ENCODE results near the gene DDIT3.

The DDIT3 gene

DNA sequence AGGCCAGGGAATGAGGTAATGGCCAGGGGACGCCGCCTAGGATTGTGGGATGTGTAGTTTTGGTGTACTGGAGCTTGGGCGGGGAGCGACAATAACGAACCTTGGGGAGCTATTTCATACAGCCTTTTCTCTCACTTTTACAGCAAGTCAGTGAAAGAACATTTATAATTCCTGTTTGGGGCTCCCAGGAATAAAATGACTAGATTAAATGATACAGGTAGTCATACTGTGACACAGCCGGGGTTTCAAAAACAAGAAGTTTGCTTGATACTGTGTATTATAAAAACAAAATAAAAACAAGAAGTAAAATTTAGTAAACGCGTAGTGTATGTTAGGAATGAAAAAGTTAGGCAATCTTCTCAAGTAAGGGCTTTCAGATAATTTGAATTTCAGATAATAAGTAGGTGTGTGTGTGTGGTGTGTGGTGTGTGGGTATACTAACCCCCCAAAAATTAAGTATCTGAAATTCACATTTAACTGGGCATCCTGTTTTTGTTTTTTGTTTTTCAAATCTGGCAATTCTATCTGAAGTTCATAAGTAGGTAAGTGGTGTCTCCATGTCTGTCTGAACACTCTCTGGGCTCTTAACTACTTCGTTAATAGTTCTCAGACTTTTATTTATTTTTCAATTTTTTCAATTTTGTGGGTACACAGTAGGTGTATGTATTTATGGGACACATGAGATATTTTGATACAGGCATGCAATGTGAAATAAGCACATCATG is 27.1 kb upstream of the DDIT3 start:
- no peak for DNase-seq (ENCODE audit: low read depth in 2 of 2)

DNA sequence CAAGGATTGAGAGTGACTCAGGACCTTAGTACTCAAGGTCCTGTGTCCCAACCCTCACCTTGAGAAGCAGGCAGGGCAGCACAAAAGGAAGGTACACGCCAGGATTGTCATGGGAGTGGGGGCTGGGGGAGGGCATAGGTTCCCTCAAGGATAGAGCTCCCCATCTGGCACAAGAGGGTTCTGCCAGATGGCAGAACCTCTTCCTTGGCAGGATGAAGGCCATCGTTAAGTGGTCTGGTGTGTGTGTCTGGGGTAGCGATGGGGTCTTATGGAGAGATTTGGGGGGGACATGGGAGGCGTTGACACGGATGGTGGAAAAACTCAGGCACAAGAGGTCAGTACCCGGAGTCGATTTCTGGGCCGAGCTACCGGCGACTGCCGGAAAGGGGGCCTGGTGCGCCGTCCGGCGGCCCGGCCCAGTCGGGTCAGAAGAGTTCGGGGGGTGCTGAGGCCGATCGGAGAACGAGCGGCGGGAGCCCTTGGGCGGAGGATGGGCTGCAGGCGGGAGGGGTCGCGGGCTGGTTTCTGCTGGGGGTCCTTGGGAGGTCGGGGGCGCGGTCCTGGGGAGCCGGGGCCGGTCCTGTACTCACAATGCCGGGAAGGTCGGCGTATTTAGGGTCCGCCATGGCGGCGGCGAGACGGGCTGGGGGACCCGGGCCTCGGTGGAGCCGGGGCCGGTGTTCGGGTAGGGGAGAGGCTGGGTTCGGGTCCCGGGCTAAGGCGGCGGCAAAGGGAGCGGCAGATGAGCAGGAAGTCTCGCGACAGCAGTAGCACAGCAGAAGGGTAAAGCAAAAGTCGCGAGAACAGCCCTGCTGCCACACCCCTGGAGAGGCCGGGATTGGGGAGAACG is 26.3 kb upstream of the DDIT3 start, which contains the start of gene DCTN2:
TSS of gene DCTN2 (minus strand) at position 755 of the 850 bp plus-strand sequence. CDS start at position 626, 129 bp downstream.
- DNase-seq (ENCODE audit: low read depth in 2 of 2) = peak; percentile 81 to 91

GRCh38 chr12:57545809-57546437 is 25.6 kb upstream of the DDIT3 start:
- DNase-seq (ENCODE audit: low read depth in 2 of 2) = no peak

GRCh38 chr12:57543581-57543980 is 23.3 kb upstream of the DDIT3 start:
- DNase-seq (ENCODE audit: low read depth in 2 of 2) = no peak

DNA sequence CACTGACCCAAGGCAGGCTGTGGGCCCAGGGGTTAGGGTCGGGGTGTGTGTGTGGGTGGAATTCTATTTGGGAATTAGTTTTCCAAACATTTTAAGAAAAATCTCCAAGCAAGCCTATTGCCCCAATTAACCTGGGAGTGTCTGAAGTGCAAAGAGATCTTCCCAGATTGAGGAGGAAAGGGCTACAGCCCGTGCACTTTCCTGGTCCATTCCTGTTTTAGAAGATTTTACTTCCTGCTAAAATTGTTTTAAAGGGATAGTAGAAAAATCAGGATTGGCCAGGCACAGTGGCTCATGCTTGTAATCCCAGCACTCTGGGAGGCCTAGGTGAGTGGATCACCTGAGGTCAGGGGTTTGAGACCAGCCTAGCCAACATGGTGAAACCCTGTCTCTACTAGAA is 21.4 kb upstream of the DDIT3 start:
- no peak for DNase-seq (ENCODE audit: low read depth in 2 of 2)

DNA sequence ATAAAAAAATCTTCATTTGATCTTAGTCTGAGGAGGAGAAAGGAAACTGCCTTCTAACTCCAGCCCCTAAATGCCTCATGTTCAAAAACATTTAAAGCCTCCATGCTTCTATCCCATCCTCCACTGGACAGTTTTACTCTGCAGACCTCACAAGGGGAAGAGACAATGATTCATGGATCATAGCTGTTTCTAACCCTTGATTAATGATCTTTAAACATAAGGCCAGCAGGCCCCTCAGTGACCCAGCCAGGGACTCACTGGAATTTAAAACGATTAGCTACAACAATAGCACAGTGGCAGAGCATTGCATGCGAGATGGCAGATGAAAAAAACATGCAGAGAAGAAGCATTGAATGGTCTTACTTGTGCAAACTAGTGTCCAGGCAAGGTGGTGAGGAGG is 20.7 kb upstream of the DDIT3 start:
- DNase-seq (ENCODE audit: low read depth in 2 of 2) = no peak

- DNase-seq (ENCODE audit: low read depth in 2 of 2) = no peak
These were observed 18.9 kb upstream of the DDIT3 start for GRCh38 chr12:57539134-57539768.

DNA sequence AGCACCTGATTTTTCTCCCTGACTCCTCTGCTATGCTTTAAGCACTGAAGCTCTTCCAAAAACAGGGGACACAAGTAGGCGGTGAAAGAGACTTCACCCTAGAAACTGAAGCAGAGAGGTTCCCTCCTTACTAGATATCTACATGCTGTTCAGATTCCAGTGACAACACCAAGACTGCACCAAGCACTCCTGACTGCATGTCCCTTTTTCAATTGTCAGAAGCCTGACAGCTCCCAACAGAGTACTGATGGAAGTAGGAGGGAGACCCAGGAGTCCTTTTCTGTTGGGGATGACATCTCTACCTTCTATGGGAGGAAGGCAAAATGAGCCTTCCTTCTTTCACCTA is 16.3 kb upstream of the DDIT3 start:
- DNase-seq (ENCODE audit: low read depth in 2 of 2) = no peak

GRCh38 chr12:57535764-57536596 is 15.7 kb upstream of the DDIT3 start:
- DNase-seq (ENCODE audit: low read depth in 2 of 2) = no peak

DNA sequence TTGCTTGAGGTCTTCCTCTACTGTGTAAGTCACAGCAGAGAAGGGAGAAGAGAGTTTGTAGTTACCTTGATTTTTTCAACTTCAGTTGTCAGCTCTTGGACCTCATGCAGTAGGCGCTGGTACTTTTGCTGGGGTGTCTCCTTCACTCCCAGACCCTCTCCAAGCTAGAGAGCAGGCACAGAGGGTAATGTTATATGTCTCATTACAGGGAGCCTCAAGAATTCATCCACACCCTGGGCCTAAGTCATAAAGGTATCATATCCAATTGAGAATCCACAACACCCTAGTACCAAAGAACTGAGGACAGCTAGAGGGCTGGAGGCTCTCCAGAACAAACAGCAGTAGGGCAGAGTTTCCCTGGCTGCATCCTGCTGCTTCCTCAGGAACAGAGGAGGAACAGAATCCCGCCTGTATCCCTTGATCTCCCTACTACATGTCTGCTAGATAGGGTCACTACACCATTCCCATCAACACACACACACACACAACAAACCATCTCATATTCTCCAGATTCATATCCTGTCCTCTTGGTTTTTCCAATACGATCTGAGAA is 14.8 kb upstream of the DDIT3 start:
- DNase-seq (ENCODE audit: low read depth in 2 of 2) = no peak

- no peak for DNase-seq (ENCODE audit: low read depth in 2 of 2)
These were observed 13.9 kb upstream of the DDIT3 start for GRCh38 chr12:57534250-57534649.

DNA sequence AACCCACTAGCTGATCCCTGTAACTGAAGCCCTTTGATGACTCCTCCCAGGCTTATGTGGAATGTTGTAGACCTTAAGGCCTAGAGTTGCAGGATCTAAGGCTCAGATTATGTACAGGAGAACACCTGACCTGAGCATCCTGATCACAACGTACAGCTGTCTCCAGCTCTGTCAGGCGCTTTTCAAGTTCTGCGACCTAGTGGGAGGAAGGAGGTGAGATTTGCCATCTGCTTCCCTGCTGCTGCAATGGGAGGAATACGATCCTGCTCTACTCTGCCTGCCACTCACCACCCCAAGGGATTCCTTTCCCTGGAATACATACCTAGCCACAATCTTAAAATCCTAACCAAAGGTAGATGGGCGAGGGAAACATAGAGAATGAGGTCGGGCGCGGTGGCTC is 12.8 kb upstream of the DDIT3 start:
- DNase-seq (ENCODE audit: low read depth in 2 of 2) = no peak

- no peak for DNase-seq (ENCODE audit: low read depth in 2 of 2)
These were observed 11.5 kb upstream of the DDIT3 start for GRCh38 chr12:57531836-57532235.

GRCh38 chr12:57530396-57531142 is 10.3 kb upstream of the DDIT3 start:
- no peak for DNase-seq (ENCODE audit: low read depth in 2 of 2)

GRCh38 chr12:57529831-57530230 is 9.5 kb upstream of the DDIT3 start:
- DNase-seq (ENCODE audit: low read depth in 2 of 2) = no peak

- DNase-seq (ENCODE audit: low read depth in 2 of 2) = no peak
These were observed 8.7 kb upstream of the DDIT3 start for GRCh38 chr12:57528831-57529555.

DNA sequence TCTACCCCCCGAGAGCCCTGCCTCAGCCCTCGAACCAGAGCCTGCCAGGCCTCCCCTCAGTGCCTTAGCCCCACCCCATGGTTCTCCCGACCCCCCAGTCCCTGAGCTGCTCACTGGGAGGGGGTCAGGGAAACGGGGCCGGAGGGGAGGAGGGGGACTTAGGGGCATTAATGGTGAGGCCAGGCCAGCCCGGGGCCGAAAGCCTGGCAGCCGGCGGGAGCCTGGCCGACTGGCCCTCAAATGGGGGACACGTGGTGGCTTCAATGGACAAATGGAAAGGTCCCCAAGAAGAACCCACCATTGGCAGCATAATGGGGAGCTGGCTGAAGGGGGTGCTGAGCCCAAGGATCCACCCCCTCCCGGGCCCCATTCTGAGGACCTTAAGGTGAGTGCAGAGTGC is 7.9 kb upstream of the DDIT3 start:
- DNase-seq (ENCODE audit: low read depth in 2 of 2) = no peak

DNA sequence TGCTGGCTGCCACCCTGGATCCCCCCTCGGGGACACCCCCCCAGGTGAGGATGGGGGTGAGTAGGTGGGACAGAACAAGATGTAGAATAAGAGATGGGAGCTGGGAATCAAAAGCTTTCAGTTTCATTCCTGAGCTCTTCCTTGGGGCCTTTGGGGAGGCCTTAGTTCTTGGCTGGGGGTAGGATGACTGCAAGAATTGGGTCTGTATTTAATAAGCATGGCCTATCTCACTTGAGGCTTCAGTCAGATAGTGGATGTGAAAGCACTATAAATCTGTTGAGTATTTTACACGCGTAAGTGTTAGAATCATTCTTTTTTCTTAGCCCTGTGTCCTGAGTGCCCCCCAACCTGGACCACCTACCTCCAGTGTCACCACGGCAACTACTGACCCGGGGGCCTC is 6.9 kb upstream of the DDIT3 start:
- DNase-seq (ENCODE audit: low read depth in 2 of 2) = no peak

DNA sequence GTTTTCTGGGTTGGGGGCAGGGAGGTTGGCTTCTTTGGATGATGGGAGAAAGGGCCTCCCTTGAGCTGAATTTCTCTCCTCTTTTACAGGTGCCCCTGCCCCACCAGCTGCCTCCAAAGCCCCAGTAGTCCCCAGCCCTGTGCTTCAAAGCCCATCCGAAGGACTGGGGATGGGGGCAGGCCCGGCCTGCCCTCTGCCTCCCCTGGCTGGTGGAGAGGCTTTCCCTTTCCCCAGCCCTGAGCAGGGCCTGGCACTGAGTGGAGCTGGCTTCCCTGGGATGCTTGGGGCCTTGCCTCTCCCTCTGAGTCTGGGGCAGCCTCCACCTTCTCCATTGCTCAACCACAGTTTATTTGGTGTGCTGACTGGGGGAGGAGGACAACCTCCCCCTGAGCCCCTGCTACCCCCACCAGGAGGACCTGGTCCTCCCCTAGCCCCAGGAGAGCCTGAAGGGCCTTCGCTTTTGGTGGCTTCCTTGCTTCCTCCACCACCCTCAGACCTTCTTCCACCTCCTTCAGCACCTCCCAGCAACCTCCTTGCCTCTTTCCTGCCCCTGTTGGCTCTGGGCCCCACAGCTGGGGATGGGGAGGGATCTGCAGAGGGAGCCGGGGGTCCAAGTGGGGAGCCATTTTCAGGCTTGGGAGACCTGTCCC is 6.3 kb upstream of the DDIT3 start:
- DNase-seq (ENCODE audit: low read depth in 2 of 2) = no peak

Measured in stimulated activated CD8-positive, alpha-beta memory T cell treated with anti-CD3 and anti-CD28 coated beads, Interleukin-15, amount 100 ng/mL, for 4 hours (primary cell).